GM18907 (cell line): ENCODE data around the gene FAM72A.
"Not testable (repeated sequence)": the region's sequence is repeated elsewhere in the genome, so short reads cannot be mapped to it uniquely, and the experiment has no call there.

Source experiments
- ATAC-seq: cut with Tn5 transposase; IDR thresholded peaks from one replicate; pipeline ENCODE4 v1.9.1; 2021; ENCODE audit warnings: mild to moderate bottlenecking, moderate library complexity; ENCODE audit not compliant: unreplicated experiment

Gene FAM72A

GRCh38 chr1:206202789-206203363 lies at the start of gene FAM72A:
TSS of gene FAM72A (minus strand) at chr1:206202839. CDS start at chr1:206202025, 814 bp downstream.
- ATAC-seq = peak; percentile 86

GRCh38 chr1:206250953-206251681 lies 48.5 kb upstream of the FAM72A start:
- ATAC-seq = peak; percentile 58

DNA sequence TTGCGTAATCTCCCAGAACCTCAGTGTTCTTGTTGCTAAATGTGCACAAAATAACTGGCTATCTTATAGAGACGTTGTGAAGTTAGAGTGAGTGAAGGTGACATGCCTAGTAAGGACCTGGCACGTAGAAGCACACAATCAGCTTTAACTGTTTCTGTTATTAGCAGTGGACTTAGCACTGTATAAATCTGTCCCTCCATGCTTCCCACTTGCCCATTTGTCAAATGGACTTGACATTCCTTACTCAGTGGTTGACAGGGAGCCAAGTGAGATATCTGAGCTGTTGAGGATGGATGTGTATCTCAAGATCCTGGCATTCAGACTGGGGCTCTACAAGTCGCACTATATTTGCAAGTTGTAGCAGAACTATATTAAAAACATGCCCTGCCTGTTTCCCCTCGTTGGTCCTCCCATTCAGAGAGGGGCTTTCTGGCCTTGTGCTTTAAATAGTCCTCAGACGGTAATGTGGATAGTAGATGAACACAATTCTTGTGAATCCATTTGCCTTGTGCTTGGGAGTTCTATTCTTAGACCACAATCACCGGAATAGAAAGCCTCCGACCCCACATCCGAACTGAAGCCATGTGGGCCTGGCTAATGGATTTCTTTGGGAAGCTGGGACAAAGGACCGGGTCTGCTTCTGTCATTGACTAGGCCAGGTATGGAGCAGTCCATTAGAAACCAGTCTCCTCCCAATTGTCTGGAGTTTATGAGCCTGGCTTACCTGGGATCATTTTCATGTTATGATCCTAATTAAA lies 43.7 kb upstream of the FAM72A start:
- not testable (repeated sequence) for ATAC-seq

GRCh38 chr1:206245479-206245878 lies 42.8 kb upstream of the FAM72A start:
- not testable (repeated sequence) for ATAC-seq

GRCh38 chr1:206243335-206243734 lies 40.7 kb upstream of the FAM72A start:
- ATAC-seq = peak; percentile 98

- peak; percentile 34 for ATAC-seq
These were observed 37.6 kb upstream of the FAM72A start for GRCh38 chr1:206240288-206240687.

DNA sequence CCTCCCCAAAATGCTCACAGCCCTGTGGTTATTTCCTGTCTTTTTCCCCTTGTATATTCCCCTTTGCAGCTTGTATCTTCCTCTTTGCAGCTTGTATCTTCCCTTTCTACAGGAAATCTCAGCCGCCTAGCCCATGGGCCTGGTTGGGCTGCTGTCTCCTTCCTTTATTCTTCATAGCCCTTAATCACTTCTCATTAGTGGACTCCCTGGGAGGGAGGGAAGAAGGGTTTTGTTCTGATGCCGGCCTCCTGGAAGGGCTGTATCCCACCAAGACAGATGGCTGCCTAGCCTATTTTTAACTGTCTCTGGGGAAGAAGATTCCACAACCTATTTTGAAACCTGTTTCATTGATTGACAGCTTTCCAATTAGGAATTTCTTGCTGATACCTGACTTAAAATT lies 32.6 kb upstream of the FAM72A start:
- not testable (repeated sequence) for ATAC-seq

- ATAC-seq = not testable (repeated sequence)
These were observed 31.7 kb upstream of the FAM72A start for GRCh38 chr1:206234189-206234916.

DNA sequence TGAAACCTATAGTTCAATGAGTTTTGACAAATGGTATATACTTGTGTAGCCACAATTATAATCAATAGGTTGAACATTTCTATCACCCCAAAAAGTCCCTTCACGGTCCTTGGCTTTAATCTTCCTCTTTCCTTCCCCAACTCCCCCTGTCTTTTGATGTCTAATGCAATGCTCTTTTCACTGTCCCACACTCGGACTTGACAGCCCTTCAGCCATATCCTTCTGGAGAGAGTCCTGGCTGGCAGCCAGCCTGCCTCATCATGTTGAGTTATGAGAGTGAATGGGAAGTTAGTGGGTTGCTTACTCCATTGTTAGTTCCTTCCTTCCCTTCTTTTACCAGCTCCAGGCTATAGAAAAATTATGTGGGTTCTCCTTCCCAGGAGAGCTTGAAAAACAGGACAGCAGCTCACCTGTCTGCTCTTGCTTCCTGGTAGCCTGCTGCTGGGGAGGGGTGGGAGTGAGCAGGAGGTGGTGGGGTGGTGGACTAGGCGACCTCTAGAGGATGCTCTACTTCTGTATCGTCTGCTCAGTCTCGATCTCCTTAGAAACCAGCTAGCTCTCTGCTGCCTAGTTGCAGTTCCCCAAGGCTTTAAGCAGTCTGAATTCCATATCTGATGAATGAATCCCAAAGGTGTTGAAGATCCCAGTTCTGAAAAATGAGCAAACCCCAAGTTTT lies 30.5 kb upstream of the FAM72A start:
- ATAC-seq = peak; percentile 87

DNA sequence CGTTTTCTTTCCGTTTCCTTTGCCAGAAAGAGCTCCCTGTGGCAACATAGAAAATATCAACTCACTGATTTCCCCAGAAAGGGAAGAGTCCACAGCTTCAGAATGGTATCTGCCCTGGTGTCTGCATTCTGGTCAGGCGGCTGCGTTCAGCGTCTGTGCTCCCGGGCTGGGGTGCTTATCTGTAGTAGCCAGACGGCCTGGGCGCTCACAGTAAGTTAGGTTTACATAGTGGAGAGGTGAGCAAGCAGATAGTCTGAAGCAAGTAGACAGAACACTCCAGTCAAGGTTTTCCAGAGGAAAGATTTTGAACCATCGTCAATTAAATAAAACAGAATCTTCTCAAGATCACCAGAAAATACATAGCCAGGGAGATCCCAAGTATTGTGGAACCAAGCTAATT lies 29.4 kb upstream of the FAM72A start:
- not testable (repeated sequence) for ATAC-seq

GRCh38 chr1:206229286-206229685 lies 26.6 kb upstream of the FAM72A start:
- not testable (repeated sequence) for ATAC-seq

- not testable (repeated sequence) for ATAC-seq
These were observed 24.2 kb upstream of the FAM72A start for GRCh38 chr1:206226886-206227285.

DNA sequence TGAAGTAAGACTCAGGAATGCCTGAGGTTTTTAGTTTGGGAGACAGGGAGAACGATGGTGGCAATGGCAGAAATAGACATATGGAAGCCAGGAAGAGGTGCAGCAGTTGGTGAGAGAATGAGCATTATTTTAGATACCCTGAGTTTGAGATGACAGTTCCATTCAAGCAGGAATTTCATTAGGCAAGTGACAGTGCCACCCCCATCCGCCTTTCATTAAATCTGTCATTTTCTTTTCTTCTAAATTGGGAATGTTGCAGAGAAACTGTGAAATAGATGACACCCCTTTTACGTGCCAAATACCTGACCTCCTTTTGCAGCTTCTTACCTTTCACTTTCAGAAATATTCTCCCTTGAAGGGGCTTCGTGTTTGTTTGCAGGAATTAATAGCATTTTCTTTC lies 22.7 kb upstream of the FAM72A start:
- not testable (repeated sequence) for ATAC-seq

DNA sequence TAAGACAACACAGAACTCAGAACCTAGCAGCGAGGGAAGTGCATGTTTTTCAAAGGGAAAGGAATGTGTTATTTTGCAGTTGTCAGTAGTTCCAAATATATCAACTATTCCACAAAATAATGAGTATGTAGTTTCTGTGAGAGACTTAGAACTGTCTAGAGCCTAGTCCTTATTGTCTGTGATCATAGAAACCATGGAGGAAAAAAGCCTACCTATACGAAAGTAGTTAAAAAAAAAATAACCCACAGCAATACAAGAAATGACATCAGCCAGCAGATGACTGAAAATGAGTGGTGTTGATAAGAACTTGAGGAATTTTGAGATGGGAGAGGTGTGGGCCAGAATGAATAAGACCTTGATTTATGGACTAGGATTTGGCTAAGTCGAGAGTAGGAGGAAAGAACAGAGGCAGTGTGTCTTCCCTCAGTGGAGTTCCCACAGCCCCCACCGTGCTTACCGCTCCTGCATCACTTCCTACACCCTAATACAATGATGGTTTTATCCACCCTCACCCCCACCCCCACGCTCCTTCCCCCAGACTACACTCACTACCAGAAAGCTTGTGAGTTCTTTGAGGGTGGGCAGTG lies 21.6 kb upstream of the FAM72A start:
- not testable (repeated sequence) for ATAC-seq

GRCh38 chr1:206221585-206221984 lies 18.9 kb upstream of the FAM72A start:
- not testable (repeated sequence) for ATAC-seq

GRCh38 chr1:206220332-206221000 lies 17.8 kb upstream of the FAM72A start:
- not testable (repeated sequence) for ATAC-seq

- ATAC-seq = not testable (repeated sequence)
These were observed 17.1 kb upstream of the FAM72A start for GRCh38 chr1:206219514-206220331.

GRCh38 chr1:206218765-206219164 lies 16.1 kb upstream of the FAM72A start:
- ATAC-seq = not testable (repeated sequence)

GRCh38 chr1:206218285-206218684 lies 15.6 kb upstream of the FAM72A start:
- ATAC-seq = not testable (repeated sequence)
